C4-2B (cell line): ENCODE data around the gene MYLK4.

Experiments
- ZFX ChIP-seq: fragments of 450-650 bp; IDR thresholded peaks from 2 replicates; pipeline ENCODE4 v1.6.1; 2017
- TF ChIP-seq, protein P1 (sequence below): fragments of 450-650 bp; conservative IDR thresholded peaks from 2 replicates; pipeline ENCODE4 v1.5.1; 2017; ENCODE audit warnings: mild to moderate bottlenecking

GRCh38 chr6:2768696-2769095 lies 18.0 kb upstream of the MYLK4 start:
- TF ChIP-seq, protein P1, sequence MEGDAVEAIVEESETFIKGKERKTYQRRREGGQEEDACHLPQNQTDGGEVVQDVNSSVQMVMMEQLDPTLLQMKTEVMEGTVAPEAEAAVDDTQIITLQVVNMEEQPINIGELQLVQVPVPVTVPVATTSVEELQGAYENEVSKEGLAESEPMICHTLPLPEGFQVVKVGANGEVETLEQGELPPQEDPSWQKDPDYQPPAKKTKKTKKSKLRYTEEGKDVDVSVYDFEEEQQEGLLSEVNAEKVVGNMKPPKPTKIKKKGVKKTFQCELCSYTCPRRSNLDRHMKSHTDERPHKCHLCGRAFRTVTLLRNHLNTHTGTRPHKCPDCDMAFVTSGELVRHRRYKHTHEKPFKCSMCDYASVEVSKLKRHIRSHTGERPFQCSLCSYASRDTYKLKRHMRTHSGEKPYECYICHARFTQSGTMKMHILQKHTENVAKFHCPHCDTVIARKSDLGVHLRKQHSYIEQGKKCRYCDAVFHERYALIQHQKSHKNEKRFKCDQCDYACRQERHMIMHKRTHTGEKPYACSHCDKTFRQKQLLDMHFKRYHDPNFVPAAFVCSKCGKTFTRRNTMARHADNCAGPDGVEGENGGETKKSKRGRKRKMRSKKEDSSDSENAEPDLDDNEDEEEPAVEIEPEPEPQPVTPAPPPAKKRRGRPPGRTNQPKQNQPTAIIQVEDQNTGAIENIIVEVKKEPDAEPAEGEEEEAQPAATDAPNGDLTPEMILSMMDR: no peak
- TF ChIP-seq ZFX: no peak
